HG02588 (cell line): Measurements from ENCODE around the gene IDH3G.

Experiments
- ATAC-seq: cut with Tn5 transposase; IDR thresholded peaks from one replicate; pipeline ENCODE4 v1.9.1; 2021; ENCODE audit warnings: mild to moderate bottlenecking, moderate library complexity; ENCODE audit not compliant: unreplicated experiment

IDH3G gene

GRCh38 chrX:153791104-153791852, 2.9 kb downstream of the IDH3G start:
- ATAC-seq = no peak

DNA sequence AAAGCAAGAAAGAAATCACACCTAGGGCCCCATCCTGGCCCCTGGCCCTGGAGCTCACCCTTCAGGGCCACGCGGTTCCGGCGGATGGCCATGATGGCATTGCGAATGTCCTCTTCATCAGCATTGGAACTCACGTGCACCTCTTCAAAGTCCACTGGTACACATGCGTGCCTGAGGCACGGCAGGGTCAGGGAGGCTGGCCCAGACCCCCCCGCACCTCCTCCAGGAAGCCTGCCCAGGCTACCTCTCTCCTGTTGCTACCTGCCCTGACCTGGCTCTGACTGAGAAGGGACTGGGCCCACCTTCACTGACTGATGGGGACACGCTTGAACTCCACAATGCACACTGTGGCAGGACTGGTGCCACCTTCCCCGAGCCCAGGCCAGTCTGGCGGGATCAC, 4.5 kb downstream of the IDH3G start:
- ATAC-seq = no peak

- no peak for ATAC-seq
These were observed 7.5 kb downstream of the IDH3G start for GRCh38 chrX:153786669-153787068.

DNA sequence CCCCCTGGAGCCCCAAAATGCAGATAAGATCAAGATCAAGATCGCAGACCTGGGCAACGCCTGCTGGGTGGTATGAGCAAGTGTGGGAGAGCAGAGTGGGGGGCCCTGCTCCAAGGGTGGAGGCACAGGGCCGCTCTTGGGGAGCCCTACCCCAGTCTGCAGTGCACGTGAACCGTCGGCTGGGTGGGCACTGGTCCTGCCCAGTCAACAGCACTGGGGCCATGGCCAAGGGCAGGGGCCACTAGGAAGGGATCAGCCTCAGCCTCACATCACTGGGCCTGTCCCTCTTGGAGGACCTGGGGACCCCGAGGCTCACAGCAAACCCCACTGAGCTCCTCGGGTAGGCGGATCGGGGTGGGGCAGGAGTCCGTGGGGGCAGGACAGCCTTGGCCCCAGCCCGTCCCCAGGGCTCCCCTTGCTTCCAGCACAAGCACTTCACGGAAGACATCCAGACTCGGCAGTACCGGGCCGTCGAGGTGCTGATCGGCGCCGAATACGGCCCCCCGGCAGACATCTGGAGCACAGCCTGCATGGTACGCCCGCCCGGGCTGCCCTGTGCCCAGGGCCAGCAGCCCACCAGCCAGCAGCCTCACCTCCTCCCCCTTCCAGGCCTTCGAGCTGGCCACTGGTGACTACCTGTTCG, 9.7 kb downstream of the IDH3G start:
- ATAC-seq = no peak

DNA sequence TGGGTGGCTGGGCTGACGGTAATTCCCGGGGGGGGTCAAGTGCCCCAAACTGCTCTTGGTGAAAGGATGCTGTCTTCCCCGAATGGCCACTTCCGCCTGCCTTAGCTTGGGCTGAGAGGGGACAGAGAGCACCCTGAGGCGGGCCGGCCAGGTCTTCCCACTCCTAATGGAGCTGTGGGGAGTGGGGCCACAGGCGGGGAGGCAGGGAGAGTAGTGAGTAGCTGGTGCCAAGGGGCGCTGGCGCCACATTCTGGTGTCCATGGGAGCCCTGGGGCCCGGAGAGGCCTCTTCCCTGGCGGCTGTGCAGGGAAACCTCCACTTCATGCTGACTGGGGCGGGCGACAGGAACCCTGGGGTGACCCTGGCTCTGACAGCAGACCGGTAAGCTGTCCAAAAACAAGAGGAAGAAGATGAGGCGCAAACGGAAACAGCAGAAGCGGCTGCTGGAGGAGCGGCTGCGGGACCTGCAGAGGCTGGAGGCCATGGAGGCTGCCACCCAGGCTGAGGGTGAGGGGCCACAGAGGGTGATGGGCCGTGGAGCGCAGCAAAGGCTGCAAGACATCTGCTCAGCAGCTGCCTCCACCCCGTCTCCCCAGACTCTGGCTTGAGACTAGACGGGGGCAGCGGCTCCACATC, 10.7 kb downstream of the IDH3G start:
- no peak for ATAC-seq

- no peak for ATAC-seq
These were observed 11.3 kb downstream of the IDH3G start for GRCh38 chrX:153782871-153783270.

GRCh38 chrX:153782313-153782712, 11.9 kb downstream of the IDH3G start:
- no peak for ATAC-seq

GRCh38 chrX:153781428-153782047, 12.6 kb downstream of the IDH3G start:
- no peak for ATAC-seq

DNA sequence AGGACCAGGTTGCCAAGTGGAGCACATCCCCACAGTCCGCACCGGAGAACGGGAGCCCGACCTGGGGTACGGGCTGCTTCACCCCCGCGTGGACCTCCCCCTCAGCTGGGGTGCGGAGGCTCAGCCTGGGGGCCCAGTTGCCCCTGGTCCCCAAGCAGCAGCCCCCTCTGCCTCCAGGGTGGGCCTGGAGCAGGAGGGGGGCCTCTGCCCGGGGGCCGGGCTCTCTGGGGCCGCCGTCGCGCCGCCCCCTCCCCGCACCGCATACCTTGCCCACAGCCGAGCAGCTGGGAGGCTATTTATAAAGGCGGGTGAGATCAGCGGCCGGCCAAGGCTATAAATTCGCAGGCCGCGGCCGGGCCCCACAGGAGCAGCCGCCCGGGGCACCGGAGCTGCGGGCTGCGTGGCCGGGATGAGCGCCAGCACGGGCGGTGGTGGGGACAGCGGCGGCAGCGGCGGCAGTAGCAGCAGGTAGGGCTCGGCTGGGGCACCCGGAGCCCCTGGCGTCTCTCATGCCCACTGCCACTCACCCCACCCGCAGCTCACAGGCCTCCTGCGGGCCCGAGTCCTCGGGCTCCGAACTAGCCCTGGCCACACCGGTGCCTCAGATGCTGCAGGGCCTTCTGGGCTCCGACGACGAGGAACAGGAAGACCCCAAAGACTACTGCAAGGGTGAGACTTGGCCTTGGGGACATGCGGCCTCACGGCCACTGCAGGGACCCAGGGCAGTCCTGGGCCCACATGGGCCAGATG, 13.3 kb downstream of the IDH3G start, which contains the start of gene SRPK3:
Gene SRPK3 (plus strand): TSS at position 364 of the 750 bp plus-strand sequence. CDS start 46 bp downstream, at position 410.
- ATAC-seq = no peak

DNA sequence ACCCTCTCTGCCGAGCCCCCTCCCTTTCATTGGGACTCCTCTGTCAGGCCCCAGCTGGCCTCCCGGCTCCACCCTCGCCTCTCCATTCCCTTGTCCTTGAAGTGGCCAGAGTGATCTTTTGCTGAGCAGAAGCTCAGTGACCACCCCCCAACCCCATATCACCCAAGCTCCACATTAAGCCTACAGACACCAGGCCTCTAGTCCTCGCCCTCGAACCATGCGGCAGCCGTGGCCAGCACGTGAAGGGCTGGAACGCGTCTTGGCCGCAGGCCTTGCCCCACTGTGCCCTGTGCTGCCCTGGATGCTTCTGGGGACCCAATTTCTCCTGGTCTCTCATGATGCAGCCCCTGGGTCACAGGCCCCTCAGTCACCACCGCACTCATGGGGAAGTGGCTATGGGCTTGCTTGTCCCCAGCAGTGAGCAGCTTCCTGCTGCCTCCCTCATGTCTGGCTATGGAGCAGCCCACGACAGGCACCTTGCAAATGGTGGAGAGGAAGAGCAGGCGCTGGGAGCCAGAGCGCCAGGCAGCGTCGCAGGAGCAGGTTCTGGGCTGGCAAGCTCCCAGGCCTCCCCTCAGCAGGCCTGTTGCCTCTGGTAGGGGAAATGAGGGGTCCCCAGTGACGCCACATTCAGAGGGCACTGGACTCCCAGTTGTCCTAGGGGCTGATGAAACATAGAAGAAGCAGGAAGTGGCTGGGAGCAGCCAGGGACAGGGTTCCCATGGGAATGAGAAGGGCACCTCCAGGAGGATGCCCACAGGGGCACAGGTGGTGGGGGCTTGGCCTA, 14.1 kb downstream of the IDH3G start:
- no peak for ATAC-seq

DNA sequence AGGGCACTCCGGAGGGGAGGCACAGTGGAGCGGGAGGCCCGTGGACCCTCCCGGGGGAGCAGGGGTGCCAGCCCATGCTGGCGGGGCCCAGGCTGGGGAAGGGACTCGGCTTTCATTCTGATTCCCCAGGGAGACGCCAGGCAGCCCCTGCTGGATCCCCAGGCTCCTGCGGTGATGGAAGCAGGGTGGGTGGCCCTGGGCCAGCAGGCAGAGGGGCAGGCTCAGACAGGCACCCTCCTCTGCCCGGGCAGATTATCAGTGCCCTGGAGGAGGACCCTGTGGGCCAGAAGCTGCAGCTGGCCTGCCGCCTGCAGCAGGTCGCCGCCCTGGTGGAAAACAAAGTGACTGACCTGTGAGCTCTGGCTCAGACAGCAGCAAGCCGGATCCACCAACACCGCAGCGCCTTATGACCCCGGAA, 15.5 kb downstream of the IDH3G start:
- no peak for ATAC-seq

DNA sequence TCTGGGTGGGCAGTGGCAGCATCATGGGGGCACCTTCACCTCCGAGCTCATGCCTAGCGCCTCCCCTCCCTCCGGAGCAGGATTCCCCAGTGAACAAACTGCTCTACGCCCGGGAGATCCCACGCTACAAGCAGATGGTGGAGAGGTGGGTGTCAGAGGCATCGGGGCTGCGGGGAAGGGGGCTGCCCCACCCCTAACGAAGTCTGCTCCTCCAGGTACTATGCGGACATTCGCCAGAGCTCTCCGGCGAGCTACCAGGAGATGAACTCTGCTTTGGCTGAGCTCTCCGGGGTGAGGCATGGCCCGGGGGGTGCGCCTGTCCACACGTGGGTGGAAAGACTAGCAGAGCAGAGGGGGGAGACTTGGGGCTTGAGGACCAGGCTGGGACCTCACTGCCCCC, 16.0 kb downstream of the IDH3G start:
- no peak for ATAC-seq

DNA sequence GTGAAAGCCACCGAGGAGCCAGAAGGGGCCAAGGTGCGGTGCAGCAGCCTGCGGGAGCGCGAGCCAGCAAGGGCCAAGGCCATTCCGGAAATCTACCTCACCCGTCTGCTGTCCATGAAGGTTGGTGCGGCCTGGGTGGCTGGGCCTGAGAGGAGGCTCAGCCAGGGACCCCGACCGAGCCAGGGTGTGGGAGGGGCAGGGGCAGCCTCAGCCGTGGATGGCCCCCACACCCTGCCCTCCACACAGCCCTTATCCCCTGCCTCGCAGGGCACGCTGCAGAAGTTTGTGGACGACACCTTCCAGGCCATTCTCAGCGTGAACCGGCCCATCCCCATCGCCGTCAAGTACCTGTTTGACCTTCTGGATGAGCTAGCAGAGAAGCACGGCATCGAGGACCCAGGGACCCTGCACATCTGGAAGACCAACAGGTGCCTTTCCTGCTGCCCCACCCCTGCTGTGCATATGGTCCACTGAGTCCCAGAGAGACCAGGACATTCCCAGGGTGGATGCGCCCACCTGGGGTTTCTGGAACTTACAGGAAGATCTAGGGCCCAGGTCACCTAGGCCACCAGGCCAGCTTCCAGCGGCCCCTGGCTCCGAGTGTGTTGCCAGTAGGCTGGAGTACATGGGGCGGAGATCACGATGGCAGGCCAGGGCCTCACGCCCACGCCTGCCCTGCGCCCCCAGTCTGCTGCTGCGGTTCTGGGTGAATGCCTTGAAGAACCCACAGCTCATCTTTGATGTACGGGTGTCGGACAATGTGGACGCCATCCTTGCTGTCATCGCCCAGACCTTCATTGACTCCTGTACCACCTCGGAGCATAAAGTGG, 16.7 kb downstream of the IDH3G start:
- ATAC-seq = no peak

- no peak for ATAC-seq
These were observed 17.5 kb downstream of the IDH3G start for GRCh38 chrX:153776611-153777045.

- no peak for ATAC-seq
These were observed 18.0 kb downstream of the IDH3G start for GRCh38 chrX:153776120-153776599.

GRCh38 chrX:153775293-153776119, 18.7 kb downstream of the IDH3G start:
- ATAC-seq = no peak

- no peak for ATAC-seq
These were observed 19.4 kb downstream of the IDH3G start for GRCh38 chrX:153774576-153775292.
